ENCODE data around the gene KLF16.

DNA sequence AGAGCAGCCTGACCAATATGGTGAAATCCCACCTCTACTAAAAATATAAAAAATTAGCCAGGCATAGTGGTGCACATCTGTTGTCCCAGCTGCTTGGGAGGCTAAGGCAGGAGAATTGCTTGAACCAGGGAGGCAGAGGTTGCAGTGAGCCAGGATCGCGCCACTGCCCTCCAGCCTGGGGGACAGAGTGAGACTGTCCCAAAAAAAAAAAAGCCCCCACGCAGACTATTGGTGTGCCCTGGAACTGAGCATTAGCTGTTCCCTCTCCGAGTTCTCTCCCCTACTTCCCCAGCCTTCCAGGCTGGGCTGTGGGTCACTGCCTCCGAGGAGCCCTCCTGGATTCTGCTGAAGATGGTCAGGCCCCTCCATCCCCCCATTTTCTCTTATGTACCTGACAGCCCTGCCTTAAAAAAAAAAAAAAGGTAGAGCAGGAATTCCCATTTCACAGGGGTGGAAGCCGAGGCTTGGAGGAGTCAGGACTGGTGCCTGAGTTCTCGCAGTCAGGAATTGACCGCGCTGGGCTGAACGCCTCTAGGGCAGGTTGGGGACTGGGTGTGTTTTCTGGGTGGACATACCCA lies 43.7 kb upstream of the KLF16 start:
- TF ChIP-seq, protein P1, sequence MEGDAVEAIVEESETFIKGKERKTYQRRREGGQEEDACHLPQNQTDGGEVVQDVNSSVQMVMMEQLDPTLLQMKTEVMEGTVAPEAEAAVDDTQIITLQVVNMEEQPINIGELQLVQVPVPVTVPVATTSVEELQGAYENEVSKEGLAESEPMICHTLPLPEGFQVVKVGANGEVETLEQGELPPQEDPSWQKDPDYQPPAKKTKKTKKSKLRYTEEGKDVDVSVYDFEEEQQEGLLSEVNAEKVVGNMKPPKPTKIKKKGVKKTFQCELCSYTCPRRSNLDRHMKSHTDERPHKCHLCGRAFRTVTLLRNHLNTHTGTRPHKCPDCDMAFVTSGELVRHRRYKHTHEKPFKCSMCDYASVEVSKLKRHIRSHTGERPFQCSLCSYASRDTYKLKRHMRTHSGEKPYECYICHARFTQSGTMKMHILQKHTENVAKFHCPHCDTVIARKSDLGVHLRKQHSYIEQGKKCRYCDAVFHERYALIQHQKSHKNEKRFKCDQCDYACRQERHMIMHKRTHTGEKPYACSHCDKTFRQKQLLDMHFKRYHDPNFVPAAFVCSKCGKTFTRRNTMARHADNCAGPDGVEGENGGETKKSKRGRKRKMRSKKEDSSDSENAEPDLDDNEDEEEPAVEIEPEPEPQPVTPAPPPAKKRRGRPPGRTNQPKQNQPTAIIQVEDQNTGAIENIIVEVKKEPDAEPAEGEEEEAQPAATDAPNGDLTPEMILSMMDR (IDR thresholded peaks at IDR 0.05) = no peak
- TF ChIP-seq POLR2A (IDR thresholded peaks at IDR 0.05) = no peak

Data from testis (tissue), 2 donors.